Measurements from ENCODE around the gene KRT8. TPM values are rescaled to one million over a fixed set of nuclear protein-coding genes. Genes with fewer than 3 reads are reported as not detected.

The KRT8 gene
- total RNA-seq, 2 experiments from 2014 or later = 0.33 to 0.65 TPM

DNA sequence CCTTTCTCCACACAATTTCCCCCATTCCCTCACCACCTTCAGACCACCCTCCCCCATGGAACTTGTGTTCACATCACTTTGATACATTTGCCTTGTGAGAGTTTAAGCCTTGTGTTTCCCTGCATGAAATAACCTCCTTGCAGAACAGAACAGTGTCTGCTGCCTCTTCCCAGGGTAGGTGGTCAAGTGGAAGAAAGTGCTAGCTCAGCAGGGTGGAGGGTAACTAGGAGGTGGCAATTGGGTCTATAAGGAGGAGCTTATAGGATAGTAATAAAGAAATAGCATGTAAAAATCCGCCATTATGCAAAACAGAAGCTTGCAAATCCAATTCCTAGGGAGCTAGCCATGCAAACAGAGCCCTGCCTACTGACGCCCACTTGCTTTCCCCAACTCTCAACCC is 13.9 kb upstream of the KRT8 start:
- Mint-ChIP-seq H3K4me3 (no peak overlapping the region), H3K27ac (no peak overlapping the region), H3K36me3 (ENCODE audit: low read depth) (no peaks in the 10 kb centered on the region), H3K27me3 (peaks cover 9% of the 10 kb centered on the region), H3K9me3 (no peaks in the 10 kb centered on the region), H3K4me1 (no peaks in the 10 kb centered on the region)
- POLR2A ChIA-PET = no interaction called here
- no peak for DNase-seq
- CTCF ChIA-PET = interaction anchor here (1.5 kb wide), 1 partner anchor 62 kb away, joined by 4 read pairs; no protein-coding TSS in a partner anchor

GRCh38 chr12:52918351-52918750 is 13.5 kb upstream of the KRT8 start:
- ChIA-PET CTCF (interaction anchor here (1.5 kb wide), 1 partner anchor 62 kb away, joined by 4 read pairs; no protein-coding TSS in a partner anchor), POLR2A (no interaction called here)
- peaks cover 9% of the 10 kb centered on the region for H3K27me3 Mint-ChIP-seq
- DNase-seq = no peak
- no peak overlapping the region for H3K27ac Mint-ChIP-seq
- no peaks in the 10 kb centered on the region for H3K4me1 Mint-ChIP-seq
- H3K9me3 Mint-ChIP-seq = no peaks in the 10 kb centered on the region
- H3K4me3 Mint-ChIP-seq = no peak overlapping the region
- H3K36me3 Mint-ChIP-seq (ENCODE audit: low read depth) = no peaks in the 10 kb centered on the region

DNA sequence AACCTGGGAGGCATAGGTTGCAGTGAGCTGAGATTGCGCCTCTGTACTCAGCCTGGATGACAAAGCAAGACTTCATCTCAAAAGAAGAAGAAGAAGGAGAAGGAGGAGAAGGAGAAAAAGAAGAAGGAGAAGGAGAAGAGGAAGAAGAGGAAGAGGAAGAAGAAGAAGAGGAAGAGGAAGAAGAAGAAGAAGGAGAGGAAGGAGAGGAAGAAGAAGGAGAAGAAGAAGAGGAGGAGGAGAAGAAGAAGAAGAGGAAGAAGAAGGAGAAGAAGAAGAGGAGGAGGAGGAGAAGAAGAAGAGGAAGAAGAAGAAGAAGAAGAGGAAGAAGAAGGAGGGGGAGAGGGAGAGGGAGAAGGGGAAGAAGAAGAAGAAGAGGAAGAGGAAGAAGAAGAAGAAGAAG is 12.9 kb upstream of the KRT8 start:
- Mint-ChIP-seq H3K27me3 (peaks cover 9% of the 10 kb centered on the region), H3K4me1 (no peaks in the 10 kb centered on the region), H3K9me3 (no peaks in the 10 kb centered on the region), H3K27ac (no peak overlapping the region), H3K36me3 (ENCODE audit: low read depth) (no peaks in the 10 kb centered on the region), H3K4me3 (no peak overlapping the region)
- DNase-seq = no peak
- CTCF ChIA-PET = interaction anchor here (0.8 to 1.5 kb wide), 2 partner anchors 22 to 63 kb away, joined by 3 to 4 read pairs; no protein-coding TSS in a partner anchor
- POLR2A ChIA-PET = no interaction called here

DNA sequence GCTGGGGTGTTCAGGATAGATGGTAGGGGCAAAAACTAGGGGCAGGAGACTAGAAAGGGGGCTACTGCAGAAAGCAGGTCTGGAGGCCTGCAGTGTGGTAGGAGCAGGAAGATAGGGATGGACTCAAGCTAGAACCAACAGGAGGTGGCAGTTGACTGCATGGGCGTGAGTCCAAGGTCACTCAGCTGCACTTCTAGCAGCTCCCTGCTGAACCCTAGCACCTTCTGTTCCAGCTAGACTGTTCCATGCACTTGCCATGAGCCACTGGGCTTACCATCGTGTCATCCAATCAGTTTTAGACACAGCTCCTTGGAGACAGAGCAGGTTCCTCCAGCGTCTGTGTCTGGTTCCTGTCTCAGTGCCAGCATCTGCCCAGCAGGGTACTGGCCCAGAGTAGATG is 11.3 kb upstream of the KRT8 start:
- POLR2A ChIA-PET = no interaction called here
- H3K4me1 Mint-ChIP-seq = no peaks in the 10 kb centered on the region
- H3K9me3 Mint-ChIP-seq = no peaks in the 10 kb centered on the region
- no peak overlapping the region for H3K4me3 Mint-ChIP-seq
- CTCF ChIA-PET = interaction anchor here (1.1 kb wide), 1 partner anchor 65 kb away, joined by 3 read pairs; no protein-coding TSS in a partner anchor
- H3K27ac Mint-ChIP-seq = no peak overlapping the region
- peaks cover 9% of the 10 kb centered on the region for H3K27me3 Mint-ChIP-seq
- H3K36me3 Mint-ChIP-seq (ENCODE audit: low read depth) = no peaks in the 10 kb centered on the region
- no peak for DNase-seq

DNA sequence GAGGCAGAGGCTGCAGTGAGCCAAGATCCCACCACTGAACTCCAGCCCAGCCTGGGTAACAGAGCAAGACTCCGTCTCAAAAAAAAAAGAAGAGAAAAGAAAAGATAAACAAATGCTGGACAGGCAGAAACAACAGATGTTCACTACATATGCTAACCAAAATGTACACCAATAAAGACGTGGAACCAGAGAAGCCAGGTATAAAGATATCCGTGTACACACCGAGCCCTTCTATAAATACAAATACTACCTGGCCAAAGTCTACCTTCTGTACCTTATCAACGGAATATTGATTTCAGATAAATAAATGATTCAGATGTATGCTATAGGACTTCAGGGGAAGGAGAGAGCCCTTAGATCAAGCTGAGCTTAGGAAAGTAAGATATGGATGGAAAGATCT is 10.8 kb upstream of the KRT8 start:
- no peak overlapping the region for H3K4me3 Mint-ChIP-seq
- H3K27ac Mint-ChIP-seq = no peak overlapping the region
- ChIA-PET CTCF (interaction anchor here (1.1 kb wide), 1 partner anchor 65 kb away, joined by 3 read pairs; no protein-coding TSS in a partner anchor), POLR2A (no interaction called here)
- peaks cover 9% of the 10 kb centered on the region for H3K27me3 Mint-ChIP-seq
- H3K9me3 Mint-ChIP-seq = no peaks in the 10 kb centered on the region
- DNase-seq = no peak
- H3K36me3 Mint-ChIP-seq (ENCODE audit: low read depth) = no peaks in the 10 kb centered on the region
- H3K4me1 Mint-ChIP-seq = no peaks in the 10 kb centered on the region

GRCh38 chr12:52914576-52915121 is 9.8 kb upstream of the KRT8 start:
- H3K27ac Mint-ChIP-seq = no peak overlapping the region
- POLR2A ChIA-PET = no interaction called here
- CTCF ChIA-PET = no interaction called here
- no peaks in the 10 kb centered on the region for H3K36me3 Mint-ChIP-seq (ENCODE audit: low read depth)
- H3K27me3 Mint-ChIP-seq = peaks cover 14% of the 10 kb centered on the region
- H3K4me1 Mint-ChIP-seq = peaks cover 2% of the 10 kb centered on the region
- H3K4me3 Mint-ChIP-seq = no peak overlapping the region
- no peak for DNase-seq
- H3K9me3 Mint-ChIP-seq = no peaks in the 10 kb centered on the region

DNA sequence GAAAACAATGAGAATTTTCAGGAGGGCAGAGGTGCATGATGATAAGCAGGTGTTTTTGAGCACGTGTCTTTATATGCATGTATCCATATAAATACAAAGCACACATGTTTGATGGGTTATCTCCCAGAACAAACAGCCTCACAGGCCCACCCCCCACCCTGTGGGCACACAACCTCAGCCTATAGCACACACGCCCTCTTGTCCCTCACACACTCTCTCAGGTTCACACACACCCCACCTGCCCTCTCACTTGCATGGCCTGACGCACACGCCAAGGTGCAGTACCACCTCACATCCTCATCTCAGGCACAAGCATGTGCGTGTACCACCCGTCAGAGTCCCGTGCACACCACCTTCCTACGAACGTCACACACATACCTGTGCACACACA is 8.6 kb upstream of the KRT8 start:
- no peak overlapping the region for H3K27ac Mint-ChIP-seq
- no peaks in the 10 kb centered on the region for H3K36me3 Mint-ChIP-seq (ENCODE audit: low read depth)
- no peak overlapping the region for H3K4me3 Mint-ChIP-seq
- ChIA-PET CTCF (no interaction called here), POLR2A (no interaction called here)
- peaks cover 2% of the 10 kb centered on the region for H3K4me1 Mint-ChIP-seq
- no peak for DNase-seq
- H3K27me3 Mint-ChIP-seq = peaks cover 13% of the 10 kb centered on the region
- no peaks in the 10 kb centered on the region for H3K9me3 Mint-ChIP-seq

DNA sequence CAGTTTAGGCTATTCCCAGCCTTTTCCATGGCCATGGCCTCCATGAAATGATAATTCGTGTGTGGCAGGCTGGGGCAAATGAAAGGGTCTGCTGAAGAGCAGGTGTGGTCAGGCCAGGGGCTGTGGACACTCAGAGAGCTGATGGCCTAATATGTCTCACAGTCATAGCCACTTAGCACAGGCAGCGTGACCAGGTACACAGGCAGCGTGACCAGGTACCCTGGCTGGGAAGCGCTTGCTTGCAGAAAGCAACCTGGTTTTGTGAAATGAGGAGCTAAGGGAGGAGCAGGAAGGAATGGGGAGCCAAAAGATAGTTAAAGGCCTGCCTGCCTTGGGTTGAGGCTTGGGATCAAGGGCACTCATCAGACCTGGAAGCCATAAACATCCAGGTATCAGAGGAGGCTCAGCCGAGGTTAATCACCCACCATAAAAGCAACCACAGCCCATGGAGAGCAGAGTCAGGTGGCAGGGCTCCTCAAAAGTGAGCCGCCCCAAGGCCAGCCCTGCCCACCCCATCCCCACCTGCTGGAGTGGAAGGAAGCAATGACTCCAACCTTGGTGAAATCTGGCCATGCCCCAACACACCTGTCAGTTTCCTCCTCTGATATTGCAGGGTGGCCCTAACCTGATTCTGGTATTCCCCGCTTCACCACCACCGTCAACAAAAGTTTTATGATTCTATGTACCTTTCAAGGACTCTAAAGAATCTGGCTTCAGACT is 8.0 kb upstream of the KRT8 start:
- H3K27me3 Mint-ChIP-seq = peaks cover 15% of the 10 kb centered on the region
- H3K27ac Mint-ChIP-seq = no peak overlapping the region
- H3K4me3 Mint-ChIP-seq = no peak overlapping the region
- H3K4me1 Mint-ChIP-seq = peaks cover 2% of the 10 kb centered on the region
- ChIA-PET POLR2A (no interaction called here), CTCF (no interaction called here)
- DNase-seq = no peak
- H3K36me3 Mint-ChIP-seq (ENCODE audit: low read depth) = no peaks in the 10 kb centered on the region
- no peaks in the 10 kb centered on the region for H3K9me3 Mint-ChIP-seq

- H3K27ac Mint-ChIP-seq = no peak overlapping the region
- peaks cover 2% of the 10 kb centered on the region for H3K4me1 Mint-ChIP-seq
- H3K9me3 Mint-ChIP-seq = no peaks in the 10 kb centered on the region
- H3K4me3 Mint-ChIP-seq = no peak overlapping the region
- DNase-seq = no peak
- peaks cover 12% of the 10 kb centered on the region for H3K27me3 Mint-ChIP-seq
- CTCF ChIA-PET = interaction anchor here (1.0 kb wide), 1 partner anchor 70 kb away, joined by 3 read pairs; no protein-coding TSS in a partner anchor
- POLR2A ChIA-PET = no interaction called here
- H3K36me3 Mint-ChIP-seq (ENCODE audit: low read depth) = no peaks in the 10 kb centered on the region
These were observed 5.5 kb upstream of the KRT8 start for GRCh38 chr12:52910248-52910883.

DNA sequence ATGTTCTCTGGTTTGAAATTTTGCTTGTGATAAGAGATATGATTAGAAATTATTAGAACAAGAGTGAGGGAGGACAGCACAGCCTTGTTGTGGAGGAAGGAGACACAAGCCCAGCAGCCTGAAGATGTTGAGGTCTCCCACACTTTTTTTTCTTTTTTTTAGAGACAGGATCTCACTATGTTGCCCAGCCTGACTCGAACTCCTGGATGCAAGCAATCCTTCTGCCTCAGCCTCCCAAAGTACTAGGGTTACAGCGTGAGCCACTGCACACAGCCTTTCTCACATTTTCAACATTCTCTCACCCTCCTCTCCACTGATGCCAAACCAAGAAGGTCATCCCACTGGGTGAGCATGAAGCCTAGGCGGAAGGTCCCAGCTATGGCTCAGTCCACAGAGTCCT is 4.9 kb upstream of the KRT8 start:
- no peaks in the 10 kb centered on the region for H3K36me3 Mint-ChIP-seq (ENCODE audit: low read depth)

GRCh38 chr12:52909331-52909730 is 4.5 kb upstream of the KRT8 start:
- H3K36me3 Mint-ChIP-seq (ENCODE audit: low read depth) = no peaks in the 10 kb centered on the region
- POLR2A ChIA-PET = no interaction called here
- H3K4me3 Mint-ChIP-seq = no peak overlapping the region
- no peaks in the 10 kb centered on the region for H3K9me3 Mint-ChIP-seq
- CTCF ChIA-PET = interaction anchor here (1.3 kb wide), 1 partner anchor 24 kb away, joined by 6 read pairs; no protein-coding TSS in a partner anchor
- H3K4me1 Mint-ChIP-seq = peaks cover 2% of the 10 kb centered on the region
- no peak overlapping the region for H3K27ac Mint-ChIP-seq
- no peak for DNase-seq
- peaks cover 11% of the 10 kb centered on the region for H3K27me3 Mint-ChIP-seq

More for the DNA sequence above, 4.9 kb upstream of the KRT8 start:
- Mint-ChIP-seq H3K27ac (no peak overlapping the region), H3K27me3 (peaks cover 12% of the 10 kb centered on the region), H3K9me3 (no peaks in the 10 kb centered on the region), H3K4me1 (peaks cover 2% of the 10 kb centered on the region), H3K4me3 (no peak overlapping the region)
- no peak for DNase-seq
- POLR2A ChIA-PET = no interaction called here
- CTCF ChIA-PET = interaction anchor here (1.3 kb wide), 1 partner anchor 25 kb away, joined by 6 read pairs; no protein-coding TSS in a partner anchor

DNA sequence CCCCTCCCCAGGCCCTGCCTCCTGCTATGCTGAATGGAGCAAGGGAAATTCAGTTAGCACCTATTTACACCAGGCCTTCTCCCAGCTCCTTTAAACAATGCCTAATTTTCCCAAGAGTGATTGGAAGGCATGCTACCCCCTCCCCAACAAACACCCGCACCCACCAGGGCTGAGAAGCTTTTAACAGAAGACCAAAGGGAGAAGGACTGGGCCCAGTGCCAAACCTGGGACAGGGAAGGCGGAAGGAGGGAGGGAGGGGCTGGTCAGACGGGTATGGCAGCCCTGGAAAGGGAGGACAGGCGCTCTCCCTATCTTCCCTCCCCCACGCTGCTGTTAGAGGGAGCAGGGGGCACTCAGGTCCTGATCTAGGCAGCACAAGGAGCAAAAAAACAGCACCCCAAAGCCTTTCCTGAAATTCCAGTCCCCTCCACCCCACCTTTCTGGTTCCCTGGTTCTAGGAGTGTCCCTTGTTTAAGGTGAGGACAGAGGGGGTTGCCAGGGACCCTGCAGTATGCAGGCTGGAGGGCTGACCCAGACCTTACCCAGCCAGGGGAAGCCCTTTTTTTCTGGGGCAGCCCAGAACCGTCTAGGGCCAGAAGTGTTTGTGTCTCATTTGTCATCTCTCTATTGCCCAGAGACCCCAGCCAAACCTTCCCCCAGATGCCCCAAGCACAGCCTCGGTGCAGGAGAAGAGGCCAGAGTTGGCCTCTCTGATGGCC is 2.4 kb upstream of the KRT8 start:
- CTCF ChIA-PET = no interaction called here
- Mint-ChIP-seq H3K9me3 (no peaks in the 10 kb centered on the region), H3K27me3 (peaks cover 14% of the 10 kb centered on the region)

DNA sequence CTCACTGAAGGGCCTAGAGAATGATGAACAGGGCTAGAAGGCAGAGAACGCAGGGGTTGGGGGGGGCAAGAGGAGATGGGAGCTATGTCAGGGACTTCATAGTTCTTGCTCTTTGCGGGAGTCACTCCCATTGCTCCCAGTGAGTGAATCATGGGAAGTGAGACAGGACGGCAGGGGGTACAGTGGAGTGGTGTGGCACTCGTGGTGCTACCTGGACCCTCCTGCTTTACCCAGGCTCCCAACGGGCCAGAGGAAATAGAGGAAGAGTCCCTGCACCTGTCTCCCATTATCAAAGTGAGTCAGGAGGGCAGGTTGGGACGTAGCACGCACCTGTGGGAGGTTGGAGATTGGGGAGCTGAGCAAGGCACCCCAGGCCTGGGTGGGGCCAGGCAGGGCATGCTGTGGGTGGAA is 1.3 kb upstream of the KRT8 start:
- no peaks in the 10 kb centered on the region for H3K9me3 Mint-ChIP-seq
- DNase-seq = no peak
- H3K36me3 Mint-ChIP-seq (ENCODE audit: low read depth) = no peaks in the 10 kb centered on the region
- no peak overlapping the region for H3K27ac Mint-ChIP-seq
- no peak overlapping the region for H3K4me3 Mint-ChIP-seq
- ChIA-PET POLR2A (no interaction called here), CTCF (interaction anchor here (0.8 kb wide), 2 partner anchors 15 to 74 kb away, joined by 3 to 5 read pairs; no protein-coding TSS in a partner anchor)
- peaks cover 14% of the 10 kb centered on the region for H3K27me3 Mint-ChIP-seq
- H3K4me1 Mint-ChIP-seq = peaks cover 5% of the 10 kb centered on the region

More for the DNA sequence above, 2.4 kb upstream of the KRT8 start:
- no peak for DNase-seq
- no peak overlapping the region for H3K27ac Mint-ChIP-seq
- peaks cover 5% of the 10 kb centered on the region for H3K4me1 Mint-ChIP-seq
- POLR2A ChIA-PET = no interaction called here
- H3K4me3 Mint-ChIP-seq = no peak overlapping the region
- no peaks in the 10 kb centered on the region for H3K36me3 Mint-ChIP-seq (ENCODE audit: low read depth)
